Esophagus (tissue), 2 donors: ENCODE data around the gene SLC7A11. TPM values are rescaled to one million over a fixed set of nuclear protein-coding genes. Genes with fewer than 3 reads are reported as not detected.

Experiments used
- H3K27ac ChIP-seq, 2 donors: one replicate each; pipeline ENCODE4 v1.5.1; 2013; ENCODE audit warnings: low read depth in 2 of 2, mild to moderate bottlenecking in 2 of 2, inconsistent platforms in 1 of 2, low read length in 1 of 2, moderate library complexity in 1 of 2
- H3K27me3 ChIP-seq, 2 donors: one replicate each; pipeline ENCODE4 v1.6.1; 2013; ENCODE audit warnings: low read length in 2 of 2, control low read depth in 1 of 2, mild to moderate bottlenecking in 1 of 2; ENCODE audit not compliant: insufficient read depth in 2 of 2, control insufficient read depth in 1 of 2
- H3K36me3 ChIP-seq, 2 donors: one replicate each; pipeline ENCODE4 v1.6.1; 2013; ENCODE audit warnings: low read length in 1 of 2; ENCODE audit not compliant: control insufficient read depth in 2 of 2, insufficient read depth in 2 of 2
- H3K4me1 ChIP-seq, 2 donors: one replicate each; pipeline ENCODE4 v1.6.1; 2013; ENCODE audit warnings: low read length in 1 of 2; ENCODE audit not compliant: control insufficient read depth in 2 of 2, insufficient read depth in 2 of 2
- H3K4me3 ChIP-seq, 2 donors: one replicate each; pipeline ENCODE4 v1.5.1; 2013; ENCODE audit warnings: low read length in 2 of 2, mild to moderate bottlenecking in 2 of 2, low read depth in 1 of 2, moderate library complexity in 1 of 2
- H3K9me3 ChIP-seq, 2 donors: one replicate each; pipeline ENCODE4 v1.6.1; 2013; ENCODE audit warnings: mild to moderate bottlenecking in 2 of 2, low read depth in 1 of 2, low read length in 1 of 2, moderate library complexity in 1 of 2; ENCODE audit not compliant: control insufficient read depth in 2 of 2, insufficient read depth in 1 of 2
- WGBS, 2 donors: extraction: QIAGEN DNeasy Blood & Tissue Kit; methylation state at CpG; one replicate each; pipeline ENCODE4 v1.1.7; 2013; 5-methylcytosine and 5-hydroxymethylcytosine counted together
- polyA plus RNA-seq, 2 donors: library from polyadenylated mRNA; stranded (reverse); fragments of 200-250 nt; gene quantifications; one replicate each; pipeline ENCODE4 v1.2.3, GENCODE V29; 2013
- donor health status: healthy with polysubstance abuse.
- donor health status: Bipolar disorder and iron deficiency.

SLC7A11 gene
- polyA plus RNA-seq, 2 donors: 0.16 to 1.7 TPM

- 90% methylated on average over 2 of the region's 2 CpGs for WGBS, 2 donors
- no peaks in the 10 kb centered on the region for H3K27me3 ChIP-seq
- H3K4me3 ChIP-seq: no peak overlapping the region
- no peaks in the 10 kb centered on the region for H3K36me3 ChIP-seq
- H3K4me1 ChIP-seq: no peaks in the 10 kb centered on the region
- no peaks in the 10 kb centered on the region for H3K9me3 ChIP-seq
- no peak overlapping the region for H3K27ac ChIP-seq
Measured at GRCh38 chr4:138158746-138159297, 83.3 kb downstream of the SLC7A11 start.

GRCh38 chr4:138140879-138141278, 101.3 kb downstream of the SLC7A11 start:
- Histone ChIP-seq H3K4me3 (no peak overlapping the region), H3K4me1 (no peaks in the 10 kb centered on the region), H3K27me3 (no peaks in the 10 kb centered on the region), H3K27ac (no peak overlapping the region), H3K9me3 (no peaks in the 10 kb centered on the region), H3K36me3 (no peaks in the 10 kb centered on the region)

- Histone ChIP-seq H3K36me3 (no peaks in the 10 kb centered on the region), H3K9me3 (no peaks in the 10 kb centered on the region), H3K27me3 (no peaks in the 10 kb centered on the region), H3K4me3 (no peak overlapping the region), H3K27ac (no peak overlapping the region), H3K4me1 (no peaks in the 10 kb centered on the region)
- whole genome bisulfite sequencing, 2 donors: 69 to 77% methylated on average over 2 of the region's 2 CpGs
Measured at GRCh38 chr4:138138774-138139173, 103.4 kb downstream of the SLC7A11 start.

- Histone ChIP-seq H3K4me1 (no peaks in the 10 kb centered on the region), H3K27me3 (no peaks in the 10 kb centered on the region), H3K4me3 (no peak overlapping the region), H3K27ac (no peak overlapping the region), H3K36me3 (no peaks in the 10 kb centered on the region), H3K9me3 (peaks cover 0 to 3% of the 10 kb centered on the region in 2 donors)
- 76 to 85% methylated on average over 2 of the region's 2 CpGs for WGBS, 2 donors
Measured at GRCh38 chr4:138135610-138136009, 106.5 kb downstream of the SLC7A11 start.

GRCh38 chr4:138118270-138118669, 123.9 kb downstream of the SLC7A11 start:
- Histone ChIP-seq H3K4me3 (no peak overlapping the region), H3K27me3 (no peaks in the 10 kb centered on the region), H3K27ac (no peak overlapping the region), H3K9me3 (no peaks in the 10 kb centered on the region), H3K4me1 (no peaks in the 10 kb centered on the region), H3K36me3 (no peaks in the 10 kb centered on the region)
- 85 to 91% methylated on average over 1 of the region's 1 CpG for WGBS, 2 donors

GRCh38 chr4:138115053-138115452, 127.1 kb downstream of the SLC7A11 start:
- no peaks in the 10 kb centered on the region for H3K4me1 ChIP-seq
- H3K27me3 ChIP-seq: no peaks in the 10 kb centered on the region
- 71 to 76% methylated on average over 2 of the region's 2 CpGs for WGBS, 2 donors
- no peak overlapping the region for H3K4me3 ChIP-seq
- H3K27ac ChIP-seq: no peak overlapping the region
- no peaks in the 10 kb centered on the region for H3K9me3 ChIP-seq
- H3K36me3 ChIP-seq: no peaks in the 10 kb centered on the region

GRCh38 chr4:138114434-138114833, 127.7 kb downstream of the SLC7A11 start:
- Histone ChIP-seq H3K4me1 (no peaks in the 10 kb centered on the region), H3K27me3 (no peaks in the 10 kb centered on the region), H3K4me3 (no peak overlapping the region), H3K9me3 (no peaks in the 10 kb centered on the region), H3K36me3 (no peaks in the 10 kb centered on the region), H3K27ac (no peak overlapping the region)
- 13 to 38% methylated on average over 1 of the region's 1 CpG for WGBS, 2 donors
